Loucy (cell line): ENCODE results near the gene DCAKD.

ENCODE experiments used
- H2AFZ ChIP-seq: fragments of 200-600 bp; sonication (generic); 2 replicates; pipeline ENCODE4 v1.6.0; 2016; ENCODE audit warnings: antibody characterized with exemption, mild to moderate bottlenecking, low read length, moderate library complexity
- H3F3A ChIP-seq: fragments of 200-600 bp; 2 replicates; pipeline ENCODE4 v1.6.0; 2016; ENCODE audit warnings: antibody characterized with exemption, low read depth, mild to moderate bottlenecking
- H3K27me3 ChIP-seq: fragments of 200-600 bp; sonication (generic); 2 replicates; pipeline ENCODE4 v1.6.1; 2014; ENCODE audit warnings: low read length, mild to moderate bottlenecking; ENCODE audit not compliant: insufficient read depth, poor library complexity, severe bottlenecking
- H3K36me3 ChIP-seq: fragments of 200-600 bp; sonication (generic); 2 replicates; pipeline ENCODE4 v1.6.1; 2016; ENCODE audit warnings: low read length; ENCODE audit not compliant: insufficient read depth
- H3K4me1 ChIP-seq: fragments of 200-600 bp; sonication (generic); 2 replicates; pipeline ENCODE4 v1.5.1; 2014; ENCODE audit warnings: low read length, mild to moderate bottlenecking; ENCODE audit not compliant: insufficient read depth, poor library complexity, severe bottlenecking
- H3K4me2 ChIP-seq: fragments of 200-600 bp; sonication (generic); 2 replicates; pipeline ENCODE4 v1.6.0; 2014; ENCODE audit warnings: antibody characterized with exemption, low read length, low read depth, mild to moderate bottlenecking; ENCODE audit not compliant: poor library complexity, severe bottlenecking
- H3K4me3 ChIP-seq: fragments of 200-600 bp; sonication (generic); 2 replicates; pipeline ENCODE4 v1.5.1; 2014; ENCODE audit warnings: low read length, mild to moderate bottlenecking, mixed read lengths; ENCODE audit not compliant: poor library complexity, severe bottlenecking
- H3K79me2 ChIP-seq: fragments of 200-600 bp; sonication (generic); 2 replicates; pipeline ENCODE4 v1.6.1; 2014; ENCODE audit warnings: low read length; ENCODE audit not compliant: insufficient read depth
- H3K9ac ChIP-seq: fragments of 200-600 bp; sonication (generic); 2 replicates; pipeline ENCODE4 v1.6.0; 2014; ENCODE audit warnings: mild to moderate bottlenecking, low read depth, low read length, moderate library complexity; ENCODE audit not compliant: poor library complexity, severe bottlenecking
- H3K9me2 ChIP-seq: fragments of 200-600 bp; sonication (generic); replicated peaks from 2 replicates; pipeline ENCODE4 v1.6.1; 2016; ENCODE audit warnings: low read depth, low read length, mixed read lengths
- H3K9me3 ChIP-seq: fragments of 200-600 bp; sonication (generic); 2 replicates; pipeline ENCODE4 v1.6.1; 2014; ENCODE audit warnings: mild to moderate bottlenecking, antibody characterized with exemption, low read length, low read depth; ENCODE audit not compliant: insufficient read depth
- H4K20me1 ChIP-seq: fragments of 200-600 bp; sonication (generic); 2 replicates; pipeline ENCODE4 v1.6.0; 2014; ENCODE audit warnings: antibody characterized with exemption, low read length, mild to moderate bottlenecking; ENCODE audit not compliant: insufficient read depth, poor library complexity, severe bottlenecking
- EZH2phosphoT487 ChIP-seq: fragments of 200-600 bp; IDR thresholded peaks from 2 replicates; pipeline ENCODE4 v1.6.1; 2018; ENCODE audit warnings: antibody characterized with exemption, mild to moderate bottlenecking, moderate library complexity, borderline replicate concordance
- TF ChIP-seq, protein P1 (sequence below): fragments of 200-600 bp; sonication (generic); conservative IDR thresholded peaks from 2 replicates; pipeline ENCODE4 v1.5.1; 2014; ENCODE audit warnings: mild to moderate bottlenecking, antibody characterized with exemption, low read length

Gene DCAKD

DNA sequence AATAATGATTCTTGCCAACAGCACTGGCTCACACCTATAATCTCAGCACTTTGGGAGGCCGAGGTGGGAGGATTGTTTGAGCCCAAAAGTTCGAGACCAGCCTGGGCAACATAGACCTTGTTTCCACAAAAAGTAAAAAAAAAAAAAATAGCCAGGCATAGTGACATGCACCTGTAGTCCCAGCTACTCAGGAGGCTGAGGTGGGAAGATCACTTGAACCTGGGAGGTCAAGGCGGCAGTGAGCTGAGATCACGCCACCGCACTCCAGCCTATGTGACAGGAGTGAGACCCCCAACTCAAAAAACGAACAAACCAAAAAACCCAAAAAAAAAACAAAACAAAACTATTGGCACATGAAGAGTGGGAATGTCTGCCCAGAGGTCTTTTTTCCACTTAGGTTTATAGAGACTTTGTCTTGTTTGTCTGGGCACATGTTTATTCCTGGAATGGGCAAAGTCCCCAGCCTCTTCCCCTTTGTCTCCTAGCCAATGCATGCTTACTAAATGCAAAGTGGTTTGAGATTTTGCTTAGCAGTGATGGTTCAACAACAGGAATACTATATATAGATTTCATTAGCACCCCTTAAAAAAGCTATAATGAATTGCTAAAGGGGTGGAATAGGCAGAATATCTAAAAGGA is 35.6 kb upstream of the DCAKD start:
- Histone ChIP-seq H3K9me3 (no peaks in the 10 kb centered on the region), H3K79me2 (no peaks in the 10 kb centered on the region), H3K9ac (no peak overlapping the region), H3F3A (no peaks in the 10 kb centered on the region), H3K4me1 (no peaks in the 10 kb centered on the region), H3K27me3 (no peaks in the 10 kb centered on the region), H4K20me1 (no peaks in the 10 kb centered on the region), H3K9me2 (no peaks in the 10 kb centered on the region), H3K4me2 (no peak overlapping the region), H3K36me3 (peaks cover 80% of the 10 kb centered on the region; the same call in 1 of the 2 replicates), H3K4me3 (no peak overlapping the region), H2AFZ (no peak overlapping the region)
- TF ChIP-seq, protein P1, sequence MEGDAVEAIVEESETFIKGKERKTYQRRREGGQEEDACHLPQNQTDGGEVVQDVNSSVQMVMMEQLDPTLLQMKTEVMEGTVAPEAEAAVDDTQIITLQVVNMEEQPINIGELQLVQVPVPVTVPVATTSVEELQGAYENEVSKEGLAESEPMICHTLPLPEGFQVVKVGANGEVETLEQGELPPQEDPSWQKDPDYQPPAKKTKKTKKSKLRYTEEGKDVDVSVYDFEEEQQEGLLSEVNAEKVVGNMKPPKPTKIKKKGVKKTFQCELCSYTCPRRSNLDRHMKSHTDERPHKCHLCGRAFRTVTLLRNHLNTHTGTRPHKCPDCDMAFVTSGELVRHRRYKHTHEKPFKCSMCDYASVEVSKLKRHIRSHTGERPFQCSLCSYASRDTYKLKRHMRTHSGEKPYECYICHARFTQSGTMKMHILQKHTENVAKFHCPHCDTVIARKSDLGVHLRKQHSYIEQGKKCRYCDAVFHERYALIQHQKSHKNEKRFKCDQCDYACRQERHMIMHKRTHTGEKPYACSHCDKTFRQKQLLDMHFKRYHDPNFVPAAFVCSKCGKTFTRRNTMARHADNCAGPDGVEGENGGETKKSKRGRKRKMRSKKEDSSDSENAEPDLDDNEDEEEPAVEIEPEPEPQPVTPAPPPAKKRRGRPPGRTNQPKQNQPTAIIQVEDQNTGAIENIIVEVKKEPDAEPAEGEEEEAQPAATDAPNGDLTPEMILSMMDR, result no peak
- no peak for TF ChIP-seq EZH2phosphoT487

DNA sequence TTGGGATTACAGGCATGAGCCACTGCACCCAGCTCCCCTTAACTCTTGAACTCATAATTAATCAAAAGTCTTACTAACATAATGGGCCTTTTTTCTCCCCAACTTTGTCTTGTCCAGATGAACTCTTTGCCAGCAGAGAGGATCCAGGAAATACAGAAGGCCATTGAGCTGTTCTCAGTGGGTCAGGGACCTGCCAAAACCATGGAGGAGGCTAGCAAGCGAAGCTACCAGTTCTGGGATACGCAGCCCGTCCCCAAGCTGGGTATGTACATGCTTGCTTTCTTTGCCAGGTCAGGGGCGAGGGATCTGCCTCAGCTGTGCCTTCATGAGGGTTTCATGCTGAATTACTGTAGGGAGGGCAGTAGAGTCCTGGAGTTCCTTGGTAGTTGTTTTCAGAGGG is 35.0 kb upstream of the DCAKD start:
- no peaks in the 10 kb centered on the region for H3K9me3 ChIP-seq
- no peak overlapping the region for H3K9ac ChIP-seq
- H3K9me2 ChIP-seq, result no peaks in the 10 kb centered on the region
- no peaks in the 10 kb centered on the region for H3K4me1 ChIP-seq
- no peaks in the 10 kb centered on the region for H3K27me3 ChIP-seq
- no peaks in the 10 kb centered on the region for H3K79me2 ChIP-seq
- no peaks in the 10 kb centered on the region for H3F3A ChIP-seq
- peaks cover 82% of the 10 kb centered on the region; the same call in 1 of the 2 replicates for H3K36me3 ChIP-seq
- TF ChIP-seq EZH2phosphoT487, result no peak
- TF ChIP-seq, protein P1, result no peak
- peaks cover 2% of the 10 kb centered on the region for H4K20me1 ChIP-seq
- no peak overlapping the region for H2AFZ ChIP-seq
- no peak overlapping the region for H3K4me2 ChIP-seq
- no peak overlapping the region for H3K4me3 ChIP-seq

DNA sequence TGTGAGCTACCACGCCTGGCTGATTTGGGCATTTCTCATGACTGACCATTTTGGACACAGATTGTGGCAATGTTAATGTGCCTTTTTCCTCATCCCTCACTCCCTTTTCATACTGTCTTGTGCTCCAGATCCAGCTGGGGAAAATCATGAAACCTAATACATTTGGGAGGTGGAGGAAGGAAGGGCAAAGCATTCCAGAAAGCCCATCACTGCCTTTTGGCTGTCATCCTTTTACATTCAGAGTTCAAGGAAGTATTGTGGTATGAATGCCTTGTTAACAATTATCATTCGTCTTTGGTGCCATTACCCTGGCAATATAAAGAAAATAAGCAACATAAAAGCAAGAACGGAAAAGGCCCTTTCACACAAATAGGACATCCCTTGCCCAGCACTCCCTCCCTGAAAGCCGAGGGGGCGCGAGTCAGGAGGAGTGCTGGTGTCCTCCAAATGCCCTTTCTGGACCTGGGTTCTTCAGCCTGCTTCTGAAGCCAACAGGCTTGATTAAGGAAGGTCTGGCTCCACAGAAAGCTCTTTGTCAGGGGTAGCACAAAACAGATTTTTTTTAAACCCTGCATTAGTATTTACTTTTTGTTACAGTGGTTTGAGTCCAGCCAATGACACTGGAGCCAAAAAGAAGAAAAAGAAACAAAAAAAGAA is 29.7 kb upstream of the DCAKD start:
- no peak overlapping the region for H3K4me3 ChIP-seq
- H3K4me2 ChIP-seq, result no peak overlapping the region
- no peaks in the 10 kb centered on the region for H3K9me3 ChIP-seq
- H3K9me2 ChIP-seq, result no peaks in the 10 kb centered on the region
- H3F3A ChIP-seq, result no peaks in the 10 kb centered on the region
- peaks cover 12% of the 10 kb centered on the region for H4K20me1 ChIP-seq
- no peak for TF ChIP-seq EZH2phosphoT487
- TF ChIP-seq, protein P1, result no peak
- no peak overlapping the region for H2AFZ ChIP-seq
- peaks cover 11% of the 10 kb centered on the region for H3K4me1 ChIP-seq
- no peaks in the 10 kb centered on the region for H3K27me3 ChIP-seq
- H3K9ac ChIP-seq, result no peak overlapping the region
- H3K79me2 ChIP-seq, result peaks cover 17% of the 10 kb centered on the region; the same call in 1 of the 2 replicates
- peaks cover 50% of the 10 kb centered on the region; the same call in 1 of the 2 replicates for H3K36me3 ChIP-seq
